ENCODE results near the gene ANGPTL2. TPM values are rescaled to one million over a fixed set of nuclear protein-coding genes. Genes with fewer than 3 reads are reported as not detected.

The ANGPTL2 gene
- total RNA-seq, 1 experiment from 2014 or later = 0.20 TPM

DNA sequence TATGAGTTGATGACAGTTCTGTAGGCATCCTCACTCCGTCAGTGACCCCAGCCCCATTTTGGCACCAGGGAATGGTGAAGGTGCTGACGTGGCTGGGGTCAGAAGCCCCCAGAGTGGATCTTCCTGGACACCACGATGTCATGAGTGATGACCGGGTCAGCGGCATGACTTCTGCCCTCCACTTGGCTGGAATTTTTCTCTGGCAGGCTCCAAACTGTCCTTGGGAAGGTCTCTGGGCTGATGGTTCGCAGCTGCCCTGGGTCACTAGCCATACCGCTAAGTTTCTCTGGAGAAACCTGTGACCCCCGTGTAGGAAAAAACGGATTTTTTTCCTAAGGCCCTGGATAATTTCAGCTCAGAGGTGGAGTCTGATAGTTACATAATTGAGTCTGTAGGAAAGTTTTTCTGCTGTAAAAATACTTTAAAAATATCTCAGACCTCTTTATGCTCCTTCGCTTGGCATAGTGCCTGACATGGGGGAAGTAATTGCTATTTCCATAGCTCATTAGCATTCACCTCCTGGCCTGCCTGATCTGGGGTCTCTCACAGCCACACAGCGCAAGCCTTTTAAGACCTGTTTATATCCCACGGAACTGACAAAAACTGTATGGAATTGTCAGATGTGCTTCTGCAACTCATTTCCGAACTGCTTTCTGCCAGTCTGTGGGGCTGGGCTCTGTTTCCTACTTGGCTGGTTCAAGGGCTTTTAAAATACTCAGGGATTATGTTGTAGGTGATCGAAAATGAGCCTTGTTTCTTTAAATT is 69.2 kb downstream of the ANGPTL2 start:
- RAD21 ChIA-PET (ENCODE audit: low non-redundant PET in 1 of 2, low total read pairs in 2 of 2, uncharacterized antibody in 2 of 2, unreplicated experiment in 2 of 2) = no interaction called here
- POLR2A ChIA-PET = no interaction called here
- no TSS peak for BruUV-seq (replicated peaks)

More for the DNA sequence above, 69.2 kb downstream of the ANGPTL2 start:
- Histone ChIP-seq H4K20me1 (ENCODE audit: insufficient read depth) (no peaks in the 10 kb centered on the region), H3K36me3 (ENCODE audit: control insufficient read depth in 1 of 2, insufficient read depth in 2 of 2, low read length in 2 of 2) (no peaks in the 10 kb centered on the region), H3K27me3 (ENCODE audit: insufficient read depth, low read length) (no peaks in the 10 kb centered on the region), H3K79me2 (ENCODE audit: insufficient read depth, low read length) (no peaks in the 10 kb centered on the region), H3K27ac (ENCODE audit: low read depth, low read length) (no peak overlapping the region), H2AFZ (ENCODE audit: low read depth, low read length, poor library complexity, severe bottlenecking) (no peak overlapping the region), H3K4me1 (ENCODE audit: control insufficient read depth in 1 of 2, insufficient read depth in 2 of 2, low read length in 2 of 2) (peaks cover 2 to 16% of the 10 kb centered on the region in 2 experiments; a peak in 3 of 4 replicates), H3K9me2 (ENCODE audit: insufficient read depth) (no peaks in the 10 kb centered on the region), H3K4me3 (replicated peaks in 1 of 2; ENCODE audit: low read depth in 1 of 2, low read length in 2 of 2) (no peak overlapping the region), H3K4me2 (ENCODE audit: low read length) (no peak overlapping the region), H3K9me3 (ENCODE audit: control insufficient read depth in 1 of 2, insufficient read depth in 1 of 2, low read depth in 1 of 2, low read length in 2 of 2) (no peaks in the 10 kb centered on the region), H3K9ac (ENCODE audit: low read length) (no peak overlapping the region)
- TF ChIP-seq EZH2 (IDR thresholded peaks at IDR 0.05) (no peak), JUND (IDR thresholded peaks at IDR 0.05) (no peak), TCF7L2 (IDR thresholded peaks at IDR 0.05; ENCODE audit: borderline replicate concordance, extremely low read depth, insufficient read depth, insufficient read length) (no peak), SIN3A (IDR thresholded peaks at IDR 0.05; ENCODE audit: low read depth) (no peak), POLR2A (IDR thresholded peaks at IDR 0.05; ENCODE audit: borderline replicate concordance, extremely low read depth, insufficient read depth, insufficient read length) (no peak), ZNF274 (IDR thresholded peaks at IDR 0.05; ENCODE audit: low read depth, low read length) (no peak), ELF1 (IDR thresholded peaks at IDR 0.05; ENCODE audit: borderline replicate concordance, low read depth) (no peak), CEBPB (IDR thresholded peaks at IDR 0.05; ENCODE audit: low read depth) (no peak), FOSL1 (IDR thresholded peaks at IDR 0.05; ENCODE audit: low read depth) (no peak), RAD21 (IDR thresholded peaks at IDR 0.05; ENCODE audit: low read depth) (no peak), EZH2phosphoT487 (IDR thresholded peaks at IDR 0.05; ENCODE audit: borderline replicate concordance) (no peak), ZFX (IDR thresholded peaks at IDR 0.05) (no peak), EGR1 (IDR thresholded peaks at IDR 0.05; ENCODE audit: low read depth) (no peak), CBX3 (IDR thresholded peaks at IDR 0.05; ENCODE audit: low read depth) (no peak), SRF (IDR thresholded peaks at IDR 0.05; ENCODE audit: low read depth) (no peak)
- TF ChIP-seq, protein P1, sequence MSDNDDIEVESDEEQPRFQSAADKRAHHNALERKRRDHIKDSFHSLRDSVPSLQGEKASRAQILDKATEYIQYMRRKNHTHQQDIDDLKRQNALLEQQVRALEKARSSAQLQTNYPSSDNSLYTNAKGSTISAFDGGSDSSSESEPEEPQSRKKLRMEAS (IDR thresholded peaks at IDR 0.05) = no peak
- TF ChIP-seq, protein P2, sequence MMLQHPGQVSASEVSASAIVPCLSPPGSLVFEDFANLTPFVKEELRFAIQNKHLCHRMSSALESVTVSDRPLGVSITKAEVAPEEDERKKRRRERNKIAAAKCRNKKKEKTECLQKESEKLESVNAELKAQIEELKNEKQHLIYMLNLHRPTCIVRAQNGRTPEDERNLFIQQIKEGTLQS (IDR thresholded peaks at IDR 0.05) = no peak
- DNase-seq (ENCODE audit: low read depth, low spot score) (no peak), ATAC-seq (no peak)
- CTCF ChIA-PET = no interaction called here
- intact Hi-C loops (cut with micrococcal nuclease) = no loop called here

Measured in HCT116 (cell line).